GM18951 (cell line): ENCODE measurements around the gene RAB14.

Experiments used
- POLR2A ChIP-seq: IDR thresholded peaks from 4 replicates; pipeline ENCODE4 v1.6.1; 2011; ENCODE audit warnings: mild to moderate bottlenecking; ENCODE audit not compliant: insufficient read length, insufficient read depth; ENCODE audit errors: extremely low read depth
- in situ Hi-C: fragments of 300-500 bp; cut with MboI; formaldehyde crosslinking; loops from one replicate; pipeline ENCODE4 v1.12.0; 2022; ENCODE audit warnings: low sequenced_read_pairs, mixed read lengths, inconsistent platforms; ENCODE audit not compliant: unreplicated experiment

The RAB14 gene

GRCh38 chr9:121213136-121213806 is 11.6 kb upstream of the RAB14 start:
- TF ChIP-seq POLR2A = no peak
- in situ Hi-C loops = loop anchor here (25.0 kb wide), 1 partner anchor 174 kb away; no protein-coding TSS in a partner anchor

- no peak for TF ChIP-seq POLR2A
- in situ Hi-C loops = loop anchor here (25.0 kb wide), 1 partner anchor 177 kb away; no protein-coding TSS in a partner anchor
Measured at GRCh38 chr9:121210536-121210935, 8.9 kb upstream of the RAB14 start.

GRCh38 chr9:121207371-121207940 is 5.8 kb upstream of the RAB14 start:
- TF ChIP-seq POLR2A = no peak
- in situ Hi-C loops = loop anchor here (25.0 kb wide), 1 partner anchor 180 kb away; no protein-coding TSS in a partner anchor

GRCh38 chr9:121206516-121207370 is 5.1 kb upstream of the RAB14 start:
- in situ Hi-C loops = loop anchor here (25.0 kb wide), 1 partner anchor 181 kb away; no protein-coding TSS in a partner anchor
- no peak for TF ChIP-seq POLR2A

- in situ Hi-C loops = loop anchor here (25.0 kb wide), 1 partner anchor 183 kb away; no protein-coding TSS in a partner anchor
- no peak for TF ChIP-seq POLR2A
Measured at GRCh38 chr9:121204611-121205010, 2.9 kb upstream of the RAB14 start.

- TF ChIP-seq POLR2A = no peak
- in situ Hi-C loops = loop anchor here (25.0 kb wide), 1 partner anchor 183 kb away; no protein-coding TSS in a partner anchor
Measured at GRCh38 chr9:121204121-121204520, 2.5 kb upstream of the RAB14 start.

GRCh38 chr9:121201045-121201737 is 478 bp downstream of the RAB14 start:
- in situ Hi-C loops = loop anchor here (25.0 kb wide), 1 partner anchor 186 kb away; no protein-coding TSS in a partner anchor
- no peak for TF ChIP-seq POLR2A

- in situ Hi-C loops = loop anchor here (25.0 kb wide), 1 partner anchor 187 kb away; no protein-coding TSS in a partner anchor
- no peak for TF ChIP-seq POLR2A
Measured at GRCh38 chr9:121200356-121200755, 1.3 kb downstream of the RAB14 start.

- TF ChIP-seq POLR2A = no peak
- in situ Hi-C loops = loop anchor here (25.0 kb wide), 1 partner anchor 187 kb away; no protein-coding TSS in a partner anchor
Measured at GRCh38 chr9:121199921-121200320, 1.7 kb downstream of the RAB14 start.

GRCh38 chr9:121198512-121199042 is 3.1 kb downstream of the RAB14 start:
- in situ Hi-C loops = no loop called here
- TF ChIP-seq POLR2A = no peak

GRCh38 chr9:121197132-121197531 is 4.5 kb downstream of the RAB14 start:
- TF ChIP-seq POLR2A = no peak
- in situ Hi-C loops = no loop called here

GRCh38 chr9:121196389-121196788 is 5.3 kb downstream of the RAB14 start:
- TF ChIP-seq POLR2A = no peak
- in situ Hi-C loops = no loop called here
